Right lobe of liver (tissue), 4 donors: ENCODE measurements around the gene CTAGE4.
"Not testable (repeated sequence)": the region's sequence is repeated elsewhere in the genome, so short reads cannot be mapped to it uniquely, and the experiment has no call there.

Source experiments
- POLR2A ChIP-seq: fragments of 450-650 bp; IDR thresholded peaks from one replicate; pipeline ENCODE4 v1.6.1; 2017; ENCODE audit warnings: antibody characterized with exemption, mild to moderate bottlenecking
- TF ChIP-seq, protein P1 (sequence below), 4 donors: fragments of 200-600 bp in 3 of 4; fragments of 450-650 bp in 1 of 4; IDR thresholded peaks; one replicate each; pipeline versions ENCODE4 v1.5.1 to v1.8.0; 2016 to 2022; ENCODE audit warnings: antibody characterized with exemption in 4 of 4, mild to moderate bottlenecking in 2 of 4
- donor health status: DM: no; HTN: no; CAD: no.
- donor health status: DM: no; HTN: no; CAD: no.
- donor health status: DM: no; HTN: yes; CAD: no.

DNA sequence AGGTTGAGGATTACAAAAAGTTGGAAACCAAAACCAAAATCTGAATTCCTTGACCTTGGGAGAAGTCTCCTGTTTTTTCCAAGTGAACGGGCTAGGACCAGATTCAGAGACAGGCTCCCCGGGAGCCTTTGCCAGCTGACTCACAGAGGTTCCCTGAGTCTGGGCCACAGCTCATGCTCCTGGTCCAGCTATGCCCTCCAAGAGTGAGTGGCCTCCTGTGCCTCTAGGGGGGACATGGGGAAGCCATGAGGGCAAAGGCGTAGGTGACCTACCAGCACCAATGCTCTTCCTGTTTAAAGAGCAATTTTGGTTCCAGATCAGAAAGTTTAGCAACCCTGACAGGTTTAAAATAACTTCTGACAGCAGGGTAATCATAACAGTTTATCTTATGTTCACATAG is 45.5 kb downstream of the CTAGE4 start:
- TF ChIP-seq, protein P1, sequence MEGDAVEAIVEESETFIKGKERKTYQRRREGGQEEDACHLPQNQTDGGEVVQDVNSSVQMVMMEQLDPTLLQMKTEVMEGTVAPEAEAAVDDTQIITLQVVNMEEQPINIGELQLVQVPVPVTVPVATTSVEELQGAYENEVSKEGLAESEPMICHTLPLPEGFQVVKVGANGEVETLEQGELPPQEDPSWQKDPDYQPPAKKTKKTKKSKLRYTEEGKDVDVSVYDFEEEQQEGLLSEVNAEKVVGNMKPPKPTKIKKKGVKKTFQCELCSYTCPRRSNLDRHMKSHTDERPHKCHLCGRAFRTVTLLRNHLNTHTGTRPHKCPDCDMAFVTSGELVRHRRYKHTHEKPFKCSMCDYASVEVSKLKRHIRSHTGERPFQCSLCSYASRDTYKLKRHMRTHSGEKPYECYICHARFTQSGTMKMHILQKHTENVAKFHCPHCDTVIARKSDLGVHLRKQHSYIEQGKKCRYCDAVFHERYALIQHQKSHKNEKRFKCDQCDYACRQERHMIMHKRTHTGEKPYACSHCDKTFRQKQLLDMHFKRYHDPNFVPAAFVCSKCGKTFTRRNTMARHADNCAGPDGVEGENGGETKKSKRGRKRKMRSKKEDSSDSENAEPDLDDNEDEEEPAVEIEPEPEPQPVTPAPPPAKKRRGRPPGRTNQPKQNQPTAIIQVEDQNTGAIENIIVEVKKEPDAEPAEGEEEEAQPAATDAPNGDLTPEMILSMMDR (IDR thresholded peaks at IDR 0.05): not testable (repeated sequence)
- not testable (repeated sequence) for TF ChIP-seq POLR2A
